Esophagus (tissue), 2 donors: ENCODE measurements around the gene EPS8. TPM values are rescaled to one million over a fixed set of nuclear protein-coding genes. Genes with fewer than 3 reads are reported as not detected.

Experiments used
- H3K27ac ChIP-seq, 2 donors: one replicate each; pipeline ENCODE4 v1.5.1; 2013; ENCODE audit warnings: low read depth in 2 of 2, mild to moderate bottlenecking in 2 of 2, inconsistent platforms in 1 of 2, low read length in 1 of 2, moderate library complexity in 1 of 2
- H3K27me3 ChIP-seq, 2 donors: one replicate each; pipeline ENCODE4 v1.6.1; 2013; ENCODE audit warnings: low read length in 2 of 2, control low read depth in 1 of 2, mild to moderate bottlenecking in 1 of 2; ENCODE audit not compliant: insufficient read depth in 2 of 2, control insufficient read depth in 1 of 2
- H3K36me3 ChIP-seq, 2 donors: one replicate each; pipeline ENCODE4 v1.6.1; 2013; ENCODE audit warnings: low read length in 1 of 2; ENCODE audit not compliant: control insufficient read depth in 2 of 2, insufficient read depth in 2 of 2
- H3K4me1 ChIP-seq, 2 donors: one replicate each; pipeline ENCODE4 v1.6.1; 2013; ENCODE audit warnings: low read length in 1 of 2; ENCODE audit not compliant: control insufficient read depth in 2 of 2, insufficient read depth in 2 of 2
- H3K4me3 ChIP-seq, 2 donors: one replicate each; pipeline ENCODE4 v1.5.1; 2013; ENCODE audit warnings: low read length in 2 of 2, mild to moderate bottlenecking in 2 of 2, low read depth in 1 of 2, moderate library complexity in 1 of 2
- H3K9me3 ChIP-seq, 2 donors: one replicate each; pipeline ENCODE4 v1.6.1; 2013; ENCODE audit warnings: mild to moderate bottlenecking in 2 of 2, low read depth in 1 of 2, low read length in 1 of 2, moderate library complexity in 1 of 2; ENCODE audit not compliant: control insufficient read depth in 2 of 2, insufficient read depth in 1 of 2
- WGBS, 2 donors: extraction: QIAGEN DNeasy Blood & Tissue Kit; methylation state at CpG; one replicate each; pipeline ENCODE4 v1.1.7; 2013; 5-methylcytosine and 5-hydroxymethylcytosine counted together
- polyA plus RNA-seq, 2 donors: library from polyadenylated mRNA; stranded (reverse); fragments of 200-250 nt; gene quantifications; one replicate each; pipeline ENCODE4 v1.2.3, GENCODE V29; 2013
- donor health status: healthy with polysubstance abuse.
- donor health status: Bipolar disorder and iron deficiency.

The EPS8 gene
- polyA plus RNA-seq, 2 donors: 6.7 to 7.9 TPM

DNA sequence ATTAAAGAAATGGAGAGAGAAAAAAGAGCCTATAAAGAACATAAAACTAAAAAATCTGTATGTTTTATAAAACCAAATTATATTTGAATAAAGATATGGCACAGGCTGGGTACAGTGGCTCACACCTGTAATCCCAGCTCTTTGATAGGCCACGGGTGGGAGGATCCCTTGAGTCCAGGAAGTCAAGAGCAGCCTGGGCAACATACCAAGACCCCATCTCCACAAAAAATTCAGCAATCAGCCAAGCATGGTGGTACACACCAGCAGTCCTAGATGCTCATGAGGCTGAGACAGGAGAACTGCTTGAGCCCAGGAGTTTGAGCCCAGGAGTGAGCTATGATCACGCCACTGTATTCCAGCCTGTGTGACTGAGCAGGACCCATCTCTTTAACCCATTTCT, 74.9 kb downstream of the EPS8 start:
- peak overlapping the region in 1 of 2 donors; percentile 11 for H3K27ac ChIP-seq
- no peaks in the 10 kb centered on the region for H3K36me3 ChIP-seq
- 91 to 92% methylated on average over 2 of the region's 2 CpGs for WGBS, 2 donors
- no peaks in the 10 kb centered on the region for H3K9me3 ChIP-seq
- H3K4me3 ChIP-seq: no peak overlapping the region
- H3K4me1 ChIP-seq: no peaks in the 10 kb centered on the region
- no peaks in the 10 kb centered on the region for H3K27me3 ChIP-seq

- H3K27ac ChIP-seq: peak overlapping the region in 1 of 2 donors; percentile 4
- H3K4me1 ChIP-seq: no peaks in the 10 kb centered on the region
- H3K9me3 ChIP-seq: no peaks in the 10 kb centered on the region
- H3K36me3 ChIP-seq: no peaks in the 10 kb centered on the region
- no peak overlapping the region for H3K4me3 ChIP-seq
- 63 to 77% methylated on average over 8 of the region's 8 CpGs for WGBS, 2 donors
- no peaks in the 10 kb centered on the region for H3K27me3 ChIP-seq
Observed at GRCh38 chr12:15712823-15713660, 76.1 kb downstream of the EPS8 start.

GRCh38 chr12:15712160-15712559, 77.0 kb downstream of the EPS8 start:
- Histone ChIP-seq H3K36me3 (no peaks in the 10 kb centered on the region), H3K9me3 (no peaks in the 10 kb centered on the region), H3K27me3 (no peaks in the 10 kb centered on the region), H3K4me1 (no peaks in the 10 kb centered on the region), H3K4me3 (no peak overlapping the region), H3K27ac (no peak overlapping the region)
- 58 to 68% methylated on average over 1 of the region's 1 CpG for WGBS, 2 donors

DNA sequence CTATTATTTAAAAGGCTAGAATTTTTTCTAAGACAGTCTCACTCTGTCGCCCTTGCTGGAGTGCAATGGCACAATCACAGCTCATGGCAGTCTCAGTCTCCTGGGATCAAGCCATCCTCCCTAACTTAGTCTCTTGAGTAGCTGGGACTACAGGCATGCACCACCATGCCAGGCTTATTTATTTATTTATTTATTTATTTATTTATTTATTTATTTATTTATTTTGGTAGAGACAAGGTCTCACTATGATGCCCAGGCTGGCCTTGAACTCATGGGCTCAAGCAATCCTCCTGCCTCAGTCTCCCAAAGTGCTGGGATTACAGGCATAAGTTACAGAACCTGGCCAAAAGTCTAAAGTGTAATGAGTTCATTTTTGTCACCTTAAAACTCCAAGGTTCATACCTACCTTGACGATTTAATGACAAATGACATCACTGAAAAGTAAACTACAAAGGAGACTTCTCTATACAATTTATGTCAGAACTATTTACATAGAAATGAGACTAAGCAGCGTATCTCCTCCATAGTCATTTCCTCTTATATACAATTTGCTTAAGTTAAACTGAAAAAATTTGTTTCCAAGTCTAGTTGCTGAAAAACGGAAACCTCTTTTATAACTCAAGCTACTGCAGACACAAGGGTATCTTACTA, 78.2 kb downstream of the EPS8 start:
- H3K4me3 ChIP-seq: no peak overlapping the region
- WGBS, 2 donors: 80 to 90% methylated on average over 4 of the region's 4 CpGs
- H3K4me1 ChIP-seq: peaks cover 0 to 2% of the 10 kb centered on the region in 2 donors

DNA sequence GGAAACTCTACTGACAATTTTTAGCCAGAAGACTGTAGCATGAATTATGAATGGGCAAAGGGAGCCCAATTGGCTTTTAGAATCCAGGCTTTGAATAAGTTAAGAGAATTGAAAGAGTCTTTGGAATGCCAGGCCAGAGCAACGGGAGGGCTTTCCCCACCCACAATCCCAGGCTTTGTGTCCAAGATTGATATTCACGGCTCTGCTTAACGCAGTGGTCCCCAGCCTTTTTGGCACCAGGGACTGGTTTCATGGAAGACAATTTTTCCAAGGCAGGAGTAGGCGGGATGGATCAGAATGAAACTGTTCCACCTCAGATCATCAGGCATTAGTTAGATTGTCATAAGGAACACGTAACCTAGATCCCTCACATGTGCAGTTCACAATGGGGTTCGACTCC, 79.6 kb downstream of the EPS8 start:
- Histone ChIP-seq H3K27ac (no peak overlapping the region), H3K4me3 (no peak overlapping the region), H3K9me3 (no peaks in the 10 kb centered on the region), H3K4me1 (peaks cover 0 to 3% of the 10 kb centered on the region in 2 donors), H3K27me3 (no peaks in the 10 kb centered on the region), H3K36me3 (no peaks in the 10 kb centered on the region)
- 85% methylated on average over 6 of the region's 6 CpGs for WGBS, 2 donors

More for the DNA sequence above, 78.2 kb downstream of the EPS8 start:
- Histone ChIP-seq H3K36me3 (no peaks in the 10 kb centered on the region), H3K27me3 (no peaks in the 10 kb centered on the region), H3K9me3 (no peaks in the 10 kb centered on the region), H3K27ac (no peak overlapping the region)

DNA sequence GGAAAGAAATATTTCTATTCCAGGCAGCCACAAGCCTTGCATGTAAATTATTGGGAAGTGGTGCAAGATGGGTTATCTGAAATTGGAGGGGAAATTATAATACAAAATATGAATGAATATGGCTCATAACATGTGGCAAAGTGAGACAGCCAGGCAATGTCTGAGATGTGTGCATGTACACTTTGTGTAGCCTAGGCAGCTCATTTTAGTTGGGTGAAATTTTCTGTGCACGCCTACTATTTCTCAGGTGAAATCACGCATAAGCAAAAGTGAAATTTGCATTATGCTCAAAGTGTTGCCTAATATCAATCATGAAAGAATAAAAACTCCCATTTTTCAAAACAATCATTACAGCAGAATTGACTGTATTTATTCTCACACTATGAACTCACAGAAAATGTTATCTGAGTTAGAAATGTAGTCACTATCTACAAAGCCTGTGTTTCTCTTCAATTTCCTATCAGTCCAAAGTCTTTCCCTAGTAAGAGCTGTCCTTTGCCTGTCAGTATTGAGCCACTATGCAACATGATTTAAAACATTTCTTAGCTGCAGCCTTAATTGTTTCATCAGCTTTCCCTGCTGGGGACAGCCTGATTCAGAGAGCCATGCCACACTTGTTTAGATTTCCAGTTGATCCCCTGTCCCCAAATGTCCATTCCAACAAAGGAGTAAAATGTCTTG, 80.7 kb downstream of the EPS8 start:
- Histone ChIP-seq H3K36me3 (no peaks in the 10 kb centered on the region), H3K9me3 (no peaks in the 10 kb centered on the region), H3K4me3 (no peak overlapping the region), H3K27ac (no peak overlapping the region), H3K4me1 (peaks cover 0 to 3% of the 10 kb centered on the region in 2 donors), H3K27me3 (no peaks in the 10 kb centered on the region)
- 91 to 93% methylated on average over 2 of the region's 2 CpGs for WGBS, 2 donors

GRCh38 chr12:15707516-15708199, 81.5 kb downstream of the EPS8 start:
- no peaks in the 10 kb centered on the region for H3K36me3 ChIP-seq
- no peaks in the 10 kb centered on the region for H3K9me3 ChIP-seq
- no peak overlapping the region for H3K27ac ChIP-seq
- WGBS, 2 donors: 85 to 86% methylated on average over 6 of the region's 6 CpGs
- peaks cover 0 to 3% of the 10 kb centered on the region in 2 donors for H3K4me1 ChIP-seq
- H3K27me3 ChIP-seq: no peaks in the 10 kb centered on the region
- no peak overlapping the region for H3K4me3 ChIP-seq

- Histone ChIP-seq H3K4me3 (no peak overlapping the region), H3K9me3 (no peaks in the 10 kb centered on the region), H3K36me3 (no peaks in the 10 kb centered on the region), H3K27ac (no peak overlapping the region), H3K4me1 (peaks cover 0 to 3% of the 10 kb centered on the region in 2 donors), H3K27me3 (no peaks in the 10 kb centered on the region)
- WGBS, 2 donors: 59 to 61% methylated on average over 4 of the region's 4 CpGs
Observed at GRCh38 chr12:15706010-15706676, 83.0 kb downstream of the EPS8 start.

DNA sequence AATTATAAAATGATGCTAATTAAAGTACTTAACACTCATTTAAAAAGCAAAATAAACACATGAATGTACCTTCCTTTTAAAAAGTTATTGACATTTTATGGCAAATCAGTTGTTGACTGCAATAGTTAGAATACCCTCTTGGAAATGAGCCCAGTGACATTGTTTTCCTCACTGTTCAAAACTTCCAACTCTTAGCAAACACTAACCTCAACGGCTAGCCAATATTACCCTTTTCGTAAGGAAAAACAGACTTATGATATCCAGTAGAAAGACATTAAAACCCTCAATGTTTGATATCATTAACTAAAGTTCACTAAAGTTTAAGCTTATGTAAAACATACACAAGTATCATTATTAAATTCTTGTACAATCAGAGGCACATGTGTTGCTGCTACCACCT, 83.6 kb downstream of the EPS8 start:
- H3K27me3 ChIP-seq: no peaks in the 10 kb centered on the region
- H3K9me3 ChIP-seq: no peaks in the 10 kb centered on the region
- no peak overlapping the region for H3K27ac ChIP-seq
- no peaks in the 10 kb centered on the region for H3K36me3 ChIP-seq
- peaks cover 0 to 3% of the 10 kb centered on the region in 2 donors for H3K4me1 ChIP-seq
- WGBS, 2 donors: 56 to 68% methylated on average over 2 of the region's 2 CpGs
- no peak overlapping the region for H3K4me3 ChIP-seq
